ENCODE results near the gene NPL.

- TF ChIP-seq POLR2A (IDR thresholded peaks at IDR 0.05) (peak; percentile 89), CTCF (IDR thresholded peaks at IDR 0.05) (peak in 1 of 4 experiments; percentile 18)
These were observed at the start of gene NPL for GRCh38 chr1:182789138-182790076.
